H1 (cell line): ENCODE results near the gene SMC3. TPM values are rescaled to one million over a fixed set of nuclear protein-coding genes. Genes with fewer than 3 reads are reported as not detected.

Experiments
- CTCF ChIA-PET: fragments of 300-600 bp; sonication (Branson Sonifier 250); formaldehyde crosslinking; loops from one replicate; lab custom pipeline; 2021; ENCODE audit not compliant: partially characterized antibody; lab: Charles Lee
- POLR2A ChIA-PET: fragments of 300-600 bp; sonication (Branson Sonifier 250); formaldehyde crosslinking; loops from one replicate; lab custom pipeline; 2021; ENCODE audit warnings: inconsistent platforms; ENCODE audit not compliant: partially characterized antibody; lab: Charles Lee
- DNase-seq, 2 experiments: peaks; one replicate each; pipeline versions ENCODE4 v3.0.0 to v3.0.0-alpha.2; 2010 to 2022; ENCODE audit warnings: low spot score in 2 of 2, low read depth in 1 of 2, mixed read lengths in 1 of 2
- FAIRE-seq: peaks from 2 replicates; lab custom pipeline; 2011; peaks lifted over from hg19 to GRCh38; lab: Jason Lieb, UNC
- H2AFZ ChIP-seq: 2 replicates; pipeline ENCODE4 v1.8.1; 2012; ENCODE audit warnings: low read length, inconsistent platforms
- H2AK5ac ChIP-seq: 2 replicates; pipeline ENCODE4 v1.6.1; 2013; ENCODE audit warnings: low read depth, low read length
- H2BK120ac ChIP-seq: replicated peaks from 2 replicates; pipeline ENCODE3; 2013; ENCODE audit warnings: low read depth, low read length, inconsistent platforms
- H2BK12ac ChIP-seq: 2 replicates; pipeline ENCODE4 v1.6.1; 2013; ENCODE audit warnings: low read depth, low read length
- H2BK15ac ChIP-seq: 2 replicates; pipeline ENCODE4 v1.6.1; 2013; ENCODE audit warnings: low read length
- H2BK20ac ChIP-seq: 2 replicates; pipeline ENCODE4 v1.6.1; 2013; ENCODE audit warnings: low read length
- H2BK5ac ChIP-seq: 2 replicates; pipeline ENCODE4 v1.6.1; 2013; ENCODE audit warnings: low read depth, low read length
- H3K14ac ChIP-seq: 2 replicates; pipeline ENCODE4 v1.6.1; 2013; ENCODE audit warnings: inconsistent platforms; ENCODE audit not compliant: insufficient read length
- H3K18ac ChIP-seq: 2 replicates; pipeline ENCODE4 v1.6.1; 2013; ENCODE audit warnings: low read length; ENCODE audit errors: extremely low read depth
- H3K23ac ChIP-seq: 2 replicates; pipeline ENCODE4 v1.6.1; 2013; ENCODE audit warnings: inconsistent platforms; ENCODE audit not compliant: insufficient read length
- H3K23me2 ChIP-seq: 2 replicates; pipeline ENCODE4 v1.6.1; 2013; ENCODE audit warnings: low read depth, low read length
- H3K27ac ChIP-seq: 2 replicates; pipeline ENCODE4 v1.6.1; 2011; ENCODE audit warnings: low read depth, low read length, inconsistent platforms
- H3K27me3 ChIP-seq, 4 experiments: replicated peaks in 1 of 4; 1 replicate in 1 of 4; 2 replicates in 3 of 4; pipeline versions ENCODE4 v1.6.1 to v1.8.1; 2011 to 2013; ENCODE audit warnings: low read length in 3 of 4, mild to moderate bottlenecking in 3 of 4, inconsistent platforms in 2 of 4, mixed read lengths in 2 of 4, moderate library complexity in 1 of 4; ENCODE audit not compliant: control insufficient read depth in 3 of 4, insufficient read depth in 3 of 4; ENCODE audit errors: extremely low read depth in 1 of 4
- H3K36me3 ChIP-seq, 4 experiments: 2 replicates each; pipeline versions ENCODE4 v1.6.1 to v1.8.1; 2011 to 2013; ENCODE audit warnings: mild to moderate bottlenecking in 4 of 4, low read length in 3 of 4, moderate library complexity in 2 of 4, control low read depth in 1 of 4, inconsistent platforms in 1 of 4; ENCODE audit not compliant: insufficient read depth in 4 of 4, control insufficient read depth in 2 of 4
- H3K4ac ChIP-seq: replicated peaks from 2 replicates; pipeline ENCODE3; 2013; ENCODE audit warnings: low read length, low read depth, mixed read lengths, inconsistent platforms; ENCODE audit not compliant: insufficient read length
- H3K4me1 ChIP-seq, 4 experiments: replicated peaks in 1 of 4; 1 replicate in 1 of 4; 2 replicates in 3 of 4; pipeline versions ENCODE4 v1.6.1 to v1.8.1; 2011 to 2013; ENCODE audit warnings: low read length in 3 of 4, inconsistent platforms in 2 of 4, mixed read lengths in 1 of 4; ENCODE audit not compliant: insufficient read depth in 4 of 4, control insufficient read depth in 3 of 4
- H3K4me2 ChIP-seq, 2 experiments: 2 replicates each; pipeline versions ENCODE4 v1.6.1 to v1.8.1; 2011 to 2013; ENCODE audit warnings: low read depth in 2 of 2, low read length in 2 of 2, control low read depth in 1 of 2, inconsistent platforms in 1 of 2, mild to moderate bottlenecking in 1 of 2; ENCODE audit not compliant: insufficient read depth in 1 of 2
- H3K4me3 ChIP-seq, 4 experiments: fragments of 200-600, 300-600 bp in 1 of 4; sonication (generic), shearing (Covaris generic), sonication (Bioruptor Twin) in 1 of 4; 2 replicates each; pipeline versions ENCODE4 v1.5.1 to v1.8.1; 2011 to 2016; ENCODE audit warnings: low read length in 4 of 4, low read depth in 3 of 4, control low read depth in 2 of 4, inconsistent platforms in 2 of 4, mild to moderate bottlenecking in 2 of 4, mixed read lengths in 1 of 4, moderate library complexity in 1 of 4; ENCODE audit not compliant: insufficient read depth in 2 of 4; ENCODE audit errors: extremely low read depth in 1 of 4
- H3K56ac ChIP-seq: replicated peaks from 2 replicates; pipeline ENCODE3; 2013; ENCODE audit warnings: low read depth, mild to moderate bottlenecking, mixed read lengths, low read length, inconsistent platforms; ENCODE audit not compliant: insufficient read length
- H3K79me1 ChIP-seq: 2 replicates; pipeline ENCODE4 v1.6.1; 2013; ENCODE audit warnings: low read depth, low read length, control low read depth
- H3K79me2 ChIP-seq, 2 experiments: 2 replicates each; pipeline versions ENCODE4 v1.6.1 to v1.8.1; 2012 to 2013; ENCODE audit warnings: low read length in 2 of 2, mild to moderate bottlenecking in 2 of 2, inconsistent platforms in 1 of 2; ENCODE audit not compliant: insufficient read depth in 2 of 2, control insufficient read depth in 1 of 2
- H3K9ac ChIP-seq, 4 experiments: replicated peaks in 1 of 4; 1 replicate in 1 of 4; 2 replicates in 3 of 4; pipeline versions ENCODE4 v1.6.1 to v1.8.1; 2011 to 2013; ENCODE audit warnings: low read depth in 3 of 4, low read length in 3 of 4, control low read depth in 2 of 4, mild to moderate bottlenecking in 2 of 4, moderate library complexity in 2 of 4, inconsistent platforms in 1 of 4; ENCODE audit errors: extremely low read depth in 1 of 4
- H3K9me3 ChIP-seq, 2 experiments: 2 replicates each; pipeline versions ENCODE4 v1.6.1 to v1.8.1; 2012 to 2013; ENCODE audit warnings: mild to moderate bottlenecking in 2 of 2, moderate library complexity in 2 of 2, control low read depth in 1 of 2, inconsistent platforms in 1 of 2, low read depth in 1 of 2, low read length in 1 of 2, mixed read lengths in 1 of 2; ENCODE audit not compliant: insufficient read depth in 2 of 2
- H4K20me1 ChIP-seq, 2 experiments: replicated peaks in 1 of 2; 2 replicates each; pipeline versions ENCODE3 to v1.8.1; 2011 to 2013; ENCODE audit warnings: inconsistent platforms in 2 of 2, low read length in 2 of 2, mild to moderate bottlenecking in 1 of 2; ENCODE audit not compliant: insufficient read depth in 2 of 2, control insufficient read depth in 1 of 2
- H4K5ac ChIP-seq: 2 replicates; pipeline ENCODE4 v1.6.1; 2013; ENCODE audit warnings: low read length, low read depth, mixed read lengths, inconsistent platforms; ENCODE audit not compliant: insufficient read length
- H4K8ac ChIP-seq: 2 replicates; pipeline ENCODE4 v1.8.0; 2013; ENCODE audit warnings: mild to moderate bottlenecking, moderate library complexity, low read length, inconsistent platforms; ENCODE audit not compliant: insufficient read depth; ENCODE audit errors: extremely low read depth
- H4K91ac ChIP-seq: replicated peaks from 2 replicates; pipeline ENCODE3; 2013; ENCODE audit warnings: low read length, mixed read lengths, inconsistent platforms; ENCODE audit not compliant: insufficient read length
- CBX5 ChIP-seq: fragments of 300-800, 300-1000 bp; sonication (generic); IDR thresholded peaks from 2 replicates; pipeline ENCODE4 v1.7.1; 2016; ENCODE audit warnings: antibody characterized with exemption, low read length, low read depth
- CTBP2 ChIP-seq: IDR thresholded peaks from 2 replicates; pipeline ENCODE4 v1.7.0; 2011; ENCODE audit warnings: borderline replicate concordance, mild to moderate bottlenecking, moderate library complexity, mixed read lengths, low read length; ENCODE audit not compliant: insufficient read depth, insufficient read length
- CTCF ChIP-seq, 3 experiments: IDR thresholded peaks; 1 replicate in 2 of 3; 2 replicates in 1 of 3; pipeline versions ENCODE4 v1.5.1 to v1.6.1; 2011; ENCODE audit warnings: low read length in 3 of 3, mild to moderate bottlenecking in 3 of 3, inconsistent platforms in 2 of 3, low read depth in 1 of 3, moderate library complexity in 1 of 3; ENCODE audit not compliant: insufficient read depth in 1 of 3; ENCODE audit errors: control extremely low read depth in 1 of 3
- GABPA ChIP-seq: IDR thresholded peaks from 2 replicates; pipeline ENCODE4 v1.6.1; 2011; ENCODE audit warnings: mild to moderate bottlenecking, low read length, moderate library complexity, borderline replicate concordance; ENCODE audit not compliant: insufficient read depth
- HDAC2 ChIP-seq, 2 experiments: fragments of 300-600 bp in 1 of 2; sonication (generic) in 1 of 2; IDR thresholded peaks; 2 replicates each; pipeline ENCODE4 v1.6.1; 2011 to 2012; ENCODE audit warnings: low read depth in 2 of 2, low read length in 2 of 2, mild to moderate bottlenecking in 2 of 2, moderate library complexity in 2 of 2, borderline replicate concordance in 1 of 2, inconsistent platforms in 1 of 2
- JUN ChIP-seq: IDR thresholded peaks from 2 replicates; pipeline ENCODE4 v1.6.1; 2011; ENCODE audit warnings: low read depth, mild to moderate bottlenecking, improper control_type of control experiment, low read length
- JUND ChIP-seq: IDR thresholded peaks from 2 replicates; pipeline ENCODE4 v1.6.1; 2011; ENCODE audit warnings: mild to moderate bottlenecking, improper control_type of control experiment, low read length
- POLR2A ChIP-seq, 2 experiments: IDR thresholded peaks; 1 replicate in 1 of 2; 2 replicates in 1 of 2; pipeline ENCODE4 v1.6.1; 2011; ENCODE audit warnings: low read depth in 2 of 2, low read length in 2 of 2, mild to moderate bottlenecking in 2 of 2; ENCODE audit errors: control extremely low read depth in 1 of 2
- RFX5 ChIP-seq: IDR thresholded peaks from 2 replicates; pipeline ENCODE4 v1.6.1; 2011; ENCODE audit warnings: low read depth, low read length, improper control_type of control experiment, borderline replicate concordance
- RNF2 ChIP-seq: fragments of 200-900, 300-1000 bp; sonication (generic); IDR thresholded peaks from 2 replicates; pipeline ENCODE4 v1.7.1; 2016; ENCODE audit warnings: borderline replicate concordance, low read depth, mild to moderate bottlenecking, antibody characterized with exemption, low read length; ENCODE audit not compliant: poor library complexity, severe bottlenecking; ENCODE audit errors: missing control alignments
- SIRT6 ChIP-seq: IDR thresholded peaks from one replicate; pipeline ENCODE4 v1.7.1; 2012; ENCODE audit warnings: low read length, inconsistent platforms
- TCF12 ChIP-seq: IDR thresholded peaks from 2 replicates; pipeline ENCODE4 v1.6.1; 2011; ENCODE audit warnings: low read depth, mild to moderate bottlenecking, low read length
- polyA plus RNA-seq, 7 experiments: library from polyadenylated mRNA; depleted of rRNA in 3 of 7; stranded (reverse) in 5 of 7; unstranded in 2 of 7; fragments of >200 nt in 5 of 7; fragments of 200-250 nt in 2 of 7; gene quantifications; 1 replicate in 5 of 7; 2 replicates in 1 of 7; 4 replicates in 1 of 7; pipeline versions ENCODE4 v1.2.1 to v1.2.3, GENCODE V29; 2011 to 2013; ENCODE audit warnings: missing spikeins in 2 of 7, mixed read lengths in 2 of 7
- total RNA-seq: library from RNA; stranded (reverse); fragmentation: NEBNext Ultra II Directional; extraction: Animal tissue kit (Norgen Biotek cat#: 25700); gene quantifications from 2 replicates; pipeline ENCODE4 v1.2.1, GENCODE V29; 2021

The SMC3 gene
- total and polyA plus RNA-seq, 2 of the 8 experiments (the other 6 are each of a cell fraction or from before 2014, with no cell fraction given), result 12.7 to 93.4 TPM

DNA sequence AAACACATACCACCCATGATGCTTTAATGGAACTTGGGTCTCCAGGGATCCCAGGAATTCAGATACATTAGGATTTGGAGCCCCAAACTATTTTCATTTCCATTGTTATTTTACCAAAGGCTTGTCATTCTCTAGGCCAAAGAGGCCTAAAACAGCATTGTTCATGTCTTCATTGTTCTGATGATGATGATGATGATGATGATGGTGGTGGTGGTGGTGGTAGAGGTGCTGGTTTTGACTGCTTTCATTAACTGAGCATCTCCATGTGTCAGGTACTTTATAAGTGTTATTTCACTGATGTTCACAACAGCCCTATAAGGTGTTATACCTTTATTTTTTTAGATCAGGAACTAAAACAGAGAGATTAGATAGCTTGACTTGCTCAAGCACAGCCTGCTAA is 64.4 kb downstream of the SMC3 start:
- Histone ChIP-seq H2BK5ac (no peak overlapping the region), H2AK5ac (no peak overlapping the region), H3K56ac (no peak overlapping the region), H3K14ac (no peak overlapping the region), H3K4me3 (no peak overlapping the region), H3K23ac (no peak overlapping the region), H3K79me1 (no peaks in the 10 kb centered on the region), H2BK20ac (no peak overlapping the region), H4K20me1 (no peaks in the 10 kb centered on the region), H4K8ac (no peak overlapping the region), H3K27me3 (no peaks in the 10 kb centered on the region), H3K79me2 (no peaks in the 10 kb centered on the region), H3K18ac (no peak overlapping the region), H3K4me1 (peaks cover 3 to 10% (median 4%) of the 10 kb centered on the region in 4 experiments; a peak in 6 of 7 replicates), H2BK15ac (no peak overlapping the region), H2BK12ac (no peak overlapping the region), H3K36me3 (no peaks in the 10 kb centered on the region), H3K9ac (no peak overlapping the region), H3K27ac (no peak overlapping the region), H3K9me3 (no peaks in the 10 kb centered on the region), H2AFZ (no peak overlapping the region), H3K4me2 (no peak overlapping the region), H4K91ac (no peak overlapping the region), H4K5ac (no peak overlapping the region), H2BK120ac (no peak overlapping the region), H3K23me2 (no peaks in the 10 kb centered on the region), H3K4ac (no peak overlapping the region)
- ChIA-PET CTCF (interaction anchor here (0.5 to 1.4 kb wide), 6 partner anchors 9 to 630 kb away, joined by 3 to 7 read pairs (median 3); no protein-coding TSS in a partner anchor), POLR2A (interaction anchor here (1.3 to 1.5 kb wide), 2 partner anchors 10 to 23 kb away, joined by 3 read pairs; no protein-coding TSS in a partner anchor)
- DNase-seq (no peak), FAIRE-seq (no peak)
- TF ChIP-seq POLR2A (IDR thresholded peaks at IDR 0.05; ENCODE audit: control extremely low read depth in 1 of 2, low read depth in 2 of 2, low read length in 2 of 2), result no peak
- no peak for TF ChIP-seq CTCF (IDR thresholded peaks at IDR 0.05; ENCODE audit: control extremely low read depth in 1 of 3, insufficient read depth in 1 of 3, low read depth in 1 of 3, low read length in 3 of 3)
- no peak for TF ChIP-seq HDAC2 (IDR thresholded peaks at IDR 0.05; ENCODE audit: borderline replicate concordance in 1 of 2, low read depth in 2 of 2, low read length in 2 of 2)
- no peak for TF ChIP-seq CTBP2
- TF ChIP-seq TCF12, result no peak
- no peak for TF ChIP-seq JUND
- no peak for TF ChIP-seq CBX5
- no peak for TF ChIP-seq GABPA
- no peak for TF ChIP-seq RFX5
- no peak for TF ChIP-seq JUN
- no peak for TF ChIP-seq SIRT6
- TF ChIP-seq RNF2, result no peak
